Dermis microvascular lymphatic vessel endothelial cell (primary cell): ENCODE results near the gene THOC2. TPM values are rescaled to one million over a fixed set of nuclear protein-coding genes. Genes with fewer than 3 reads are reported as not detected.
"Not testable (repeated sequence)": the region's sequence is repeated elsewhere in the genome, so short reads cannot be mapped to it uniquely, and the experiment has no call there.

ENCODE experiments used
- DNase-seq, 2 donors: peaks; one replicate each; pipeline versions ENCODE4 v3.0.0 to v3.0.0-alpha.2; 2010; ENCODE audit warnings: low read depth in 2 of 2
- total RNA-seq: library from RNA; depleted of rRNA; stranded (reverse); fragments of >200 nt; gene quantifications from 2 replicates; pipeline ENCODE4 v1.2.1, GENCODE V29; 2014

The THOC2 gene
- total RNA-seq, 1 donor from 2014 or later, result 38.8 TPM

GRCh38 chrX:123735137-123735536, 2.3 kb upstream of the THOC2 start:
- not testable (repeated sequence) for DNase-seq

GRCh38 chrX:123734079-123734478, 1.2 kb upstream of the THOC2 start:
- not testable (repeated sequence) for DNase-seq

GRCh38 chrX:123731987-123732669, 724 bp downstream of the THOC2 start:
- peak in 1 of 2 donors; percentile 20 for DNase-seq

GRCh38 chrX:123731258-123731986, 1.4 kb downstream of the THOC2 start:
- peak in 1 of 2 donors; percentile 29 for DNase-seq

- DNase-seq, result no peak
Observed at GRCh38 chrX:123728554-123728953, 4.3 kb downstream of the THOC2 start.

GRCh38 chrX:123728016-123728415, 4.8 kb downstream of the THOC2 start:
- DNase-seq, result peak in 1 of 2 donors; percentile 37

GRCh38 chrX:123722193-123722592, 10.7 kb downstream of the THOC2 start:
- DNase-seq, result not testable (repeated sequence)

- no peak for DNase-seq
Observed at GRCh38 chrX:123720486-123720885, 12.4 kb downstream of the THOC2 start.

- no peak for DNase-seq
Observed at GRCh38 chrX:123713841-123714240, 19.0 kb downstream of the THOC2 start.

- DNase-seq, result no peak
Observed at GRCh38 chrX:123713434-123713833, 19.4 kb downstream of the THOC2 start.

GRCh38 chrX:123711201-123711600, 21.7 kb downstream of the THOC2 start:
- not testable (repeated sequence) for DNase-seq

GRCh38 chrX:123704781-123705180, 28.1 kb downstream of the THOC2 start:
- no peak for DNase-seq

- peak; percentile 14 to 29 for DNase-seq
Observed at GRCh38 chrX:123698979-123699520, 33.8 kb downstream of the THOC2 start.

GRCh38 chrX:123696334-123696733, 36.5 kb downstream of the THOC2 start:
- no peak for DNase-seq

- no peak for DNase-seq
Observed at GRCh38 chrX:123695242-123695641, 37.6 kb downstream of the THOC2 start.

- DNase-seq, result no peak
Observed at GRCh38 chrX:123691776-123692175, 41.1 kb downstream of the THOC2 start.

GRCh38 chrX:123688524-123688923, 44.3 kb downstream of the THOC2 start:
- no peak for DNase-seq

GRCh38 chrX:123685232-123685631, 47.6 kb downstream of the THOC2 start:
- DNase-seq, result no peak

GRCh38 chrX:123682186-123682585, 50.7 kb downstream of the THOC2 start:
- no peak for DNase-seq

GRCh38 chrX:123679733-123680460, 53.0 kb downstream of the THOC2 start:
- not testable (repeated sequence) for DNase-seq

- no peak for DNase-seq
Observed at GRCh38 chrX:123675154-123675553, 57.7 kb downstream of the THOC2 start.

- no peak for DNase-seq
Observed at GRCh38 chrX:123673813-123674212, 59.0 kb downstream of the THOC2 start.
